SK-N-SH (cell line): Measurements from ENCODE around the gene CLEC2A.

ENCODE experiments used
- EZH2phosphoT487 ChIP-seq: fragments of 200-600 bp; sonication (generic); IDR thresholded peaks from 2 replicates; pipeline ENCODE4 v1.6.1; 2017; ENCODE audit warnings: low read depth, mixed run types, mild to moderate bottlenecking, antibody characterized with exemption, moderate library complexity, borderline replicate concordance
- MXI1 ChIP-seq: IDR thresholded peaks from 2 replicates; pipeline ENCODE4 v1.6.1; 2012; ENCODE audit warnings: mild to moderate bottlenecking, low read depth, low read length, improper control_type of control experiment
- NFIC ChIP-seq: IDR thresholded peaks from 2 replicates; pipeline ENCODE4 v1.4.0; 2012; ENCODE audit warnings: borderline replicate concordance
- RAD21 ChIP-seq: IDR thresholded peaks from 2 replicates; pipeline ENCODE4 v1.6.1; 2012; ENCODE audit warnings: mild to moderate bottlenecking, low read length
- TCF12 ChIP-seq: IDR thresholded peaks from 2 replicates; pipeline ENCODE4 v1.4.0; 2012
- TF ChIP-seq, protein P1 (sequence below): fragments of 200-600 bp; sonication (generic); IDR thresholded peaks from 2 replicates; pipeline ENCODE4 v1.6.1; 2017; ENCODE audit warnings: antibody characterized with exemption, mild to moderate bottlenecking, moderate library complexity
- TF ChIP-seq, protein P2 (sequence below): fragments of 150-350 bp; IDR thresholded peaks from 2 replicates; pipeline ENCODE4 v1.6.1; 2017; ENCODE audit warnings: antibody characterized with exemption, low read length, low read depth, borderline replicate concordance
- TF ChIP-seq, protein P3 (sequence below): IDR thresholded peaks from 2 replicates; pipeline ENCODE4 v1.4.0; 2012; ENCODE audit warnings: low read depth

DNA sequence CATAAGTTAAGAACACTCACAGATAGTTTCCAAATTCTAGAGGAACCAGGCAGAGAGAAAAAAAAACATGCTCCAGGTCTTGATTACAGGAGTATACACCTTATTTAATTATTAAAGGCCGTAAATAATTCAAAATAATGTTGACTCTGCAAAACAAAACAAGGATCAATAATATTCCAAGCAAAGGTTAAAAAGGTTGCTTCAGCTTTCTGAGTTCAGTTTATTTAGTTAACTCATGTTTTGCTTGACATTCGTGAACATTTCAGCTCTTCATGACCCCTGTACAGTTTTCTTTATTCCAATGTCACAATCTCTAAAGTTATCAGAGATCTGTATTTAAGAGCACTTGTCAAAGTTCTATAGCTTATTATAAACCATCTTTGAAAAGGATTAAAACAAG lies 31.2 kb downstream of the CLEC2A start:
- TF ChIP-seq, protein P1, sequence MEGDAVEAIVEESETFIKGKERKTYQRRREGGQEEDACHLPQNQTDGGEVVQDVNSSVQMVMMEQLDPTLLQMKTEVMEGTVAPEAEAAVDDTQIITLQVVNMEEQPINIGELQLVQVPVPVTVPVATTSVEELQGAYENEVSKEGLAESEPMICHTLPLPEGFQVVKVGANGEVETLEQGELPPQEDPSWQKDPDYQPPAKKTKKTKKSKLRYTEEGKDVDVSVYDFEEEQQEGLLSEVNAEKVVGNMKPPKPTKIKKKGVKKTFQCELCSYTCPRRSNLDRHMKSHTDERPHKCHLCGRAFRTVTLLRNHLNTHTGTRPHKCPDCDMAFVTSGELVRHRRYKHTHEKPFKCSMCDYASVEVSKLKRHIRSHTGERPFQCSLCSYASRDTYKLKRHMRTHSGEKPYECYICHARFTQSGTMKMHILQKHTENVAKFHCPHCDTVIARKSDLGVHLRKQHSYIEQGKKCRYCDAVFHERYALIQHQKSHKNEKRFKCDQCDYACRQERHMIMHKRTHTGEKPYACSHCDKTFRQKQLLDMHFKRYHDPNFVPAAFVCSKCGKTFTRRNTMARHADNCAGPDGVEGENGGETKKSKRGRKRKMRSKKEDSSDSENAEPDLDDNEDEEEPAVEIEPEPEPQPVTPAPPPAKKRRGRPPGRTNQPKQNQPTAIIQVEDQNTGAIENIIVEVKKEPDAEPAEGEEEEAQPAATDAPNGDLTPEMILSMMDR = no peak
- TF ChIP-seq RAD21 (no peak), NFIC (no peak), TCF12 (no peak), MXI1 (no peak), EZH2phosphoT487 (no peak)
- TF ChIP-seq, protein P2, sequence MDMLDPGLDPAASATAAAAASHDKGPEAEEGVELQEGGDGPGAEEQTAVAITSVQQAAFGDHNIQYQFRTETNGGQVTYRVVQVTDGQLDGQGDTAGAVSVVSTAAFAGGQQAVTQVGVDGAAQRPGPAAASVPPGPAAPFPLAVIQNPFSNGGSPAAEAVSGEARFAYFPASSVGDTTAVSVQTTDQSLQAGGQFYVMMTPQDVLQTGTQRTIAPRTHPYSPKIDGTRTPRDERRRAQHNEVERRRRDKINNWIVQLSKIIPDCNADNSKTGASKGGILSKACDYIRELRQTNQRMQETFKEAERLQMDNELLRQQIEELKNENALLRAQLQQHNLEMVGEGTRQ = no peak
- TF ChIP-seq, protein P3, sequence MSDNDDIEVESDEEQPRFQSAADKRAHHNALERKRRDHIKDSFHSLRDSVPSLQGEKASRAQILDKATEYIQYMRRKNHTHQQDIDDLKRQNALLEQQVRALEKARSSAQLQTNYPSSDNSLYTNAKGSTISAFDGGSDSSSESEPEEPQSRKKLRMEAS = no peak
